Vagina (tissue), 2 donors: ENCODE results near the gene PDE9A.

Experiments used
- POLR2A ChIP-seq, 2 donors: fragments of 450-650 bp; IDR thresholded peaks; one replicate each; pipeline ENCODE4 v1.6.1; 2017; ENCODE audit warnings: antibody characterized with exemption in 2 of 2, mild to moderate bottlenecking in 2 of 2, moderate library complexity in 2 of 2
- POLR2AphosphoS5 ChIP-seq, 2 donors: sonication (generic); formaldehyde crosslinking; IDR thresholded peaks; one replicate each; pipeline ENCODE4 v1.9.0; 2017; ENCODE audit warnings: antibody characterized with exemption in 2 of 2, mild to moderate bottlenecking in 2 of 2, low read depth in 1 of 2; ENCODE audit not compliant: insufficient read depth in 1 of 2
- TF ChIP-seq, protein P1 (sequence below), 3 experiments: fragments of 450-650 bp in 2 of 3; fragments of 200-600 bp in 1 of 3; sonication (generic) in 1 of 3; IDR thresholded peaks; one replicate each; pipeline ENCODE4 v1.5.1; 2017 to 2019; ENCODE audit warnings: antibody characterized with exemption in 3 of 3, mild to moderate bottlenecking in 2 of 3, moderate library complexity in 2 of 3

DNA sequence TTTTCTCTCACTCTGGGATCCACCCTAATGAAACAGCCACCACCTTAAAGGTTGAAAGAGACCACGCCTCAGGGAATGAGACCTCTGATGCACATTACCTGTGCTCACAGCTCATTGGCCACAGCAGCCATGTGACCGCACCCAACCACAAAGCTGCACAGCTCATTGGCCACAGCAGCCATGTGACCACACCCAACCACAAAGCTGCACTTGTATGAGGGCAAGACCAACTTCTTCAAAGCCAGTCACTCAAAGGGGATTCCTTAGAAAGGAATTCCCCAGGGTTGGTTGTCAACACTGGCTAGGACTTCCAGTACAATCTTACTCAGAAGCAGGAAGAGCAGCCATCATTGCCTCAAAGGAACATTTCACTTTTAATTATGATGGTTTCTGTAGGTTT is 43.6 kb upstream of the PDE9A start:
- TF ChIP-seq, protein P1, sequence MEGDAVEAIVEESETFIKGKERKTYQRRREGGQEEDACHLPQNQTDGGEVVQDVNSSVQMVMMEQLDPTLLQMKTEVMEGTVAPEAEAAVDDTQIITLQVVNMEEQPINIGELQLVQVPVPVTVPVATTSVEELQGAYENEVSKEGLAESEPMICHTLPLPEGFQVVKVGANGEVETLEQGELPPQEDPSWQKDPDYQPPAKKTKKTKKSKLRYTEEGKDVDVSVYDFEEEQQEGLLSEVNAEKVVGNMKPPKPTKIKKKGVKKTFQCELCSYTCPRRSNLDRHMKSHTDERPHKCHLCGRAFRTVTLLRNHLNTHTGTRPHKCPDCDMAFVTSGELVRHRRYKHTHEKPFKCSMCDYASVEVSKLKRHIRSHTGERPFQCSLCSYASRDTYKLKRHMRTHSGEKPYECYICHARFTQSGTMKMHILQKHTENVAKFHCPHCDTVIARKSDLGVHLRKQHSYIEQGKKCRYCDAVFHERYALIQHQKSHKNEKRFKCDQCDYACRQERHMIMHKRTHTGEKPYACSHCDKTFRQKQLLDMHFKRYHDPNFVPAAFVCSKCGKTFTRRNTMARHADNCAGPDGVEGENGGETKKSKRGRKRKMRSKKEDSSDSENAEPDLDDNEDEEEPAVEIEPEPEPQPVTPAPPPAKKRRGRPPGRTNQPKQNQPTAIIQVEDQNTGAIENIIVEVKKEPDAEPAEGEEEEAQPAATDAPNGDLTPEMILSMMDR (IDR thresholded peaks at IDR 0.05) = no peak
- no peak for TF ChIP-seq POLR2A (IDR thresholded peaks at IDR 0.05)
- no peak for TF ChIP-seq POLR2AphosphoS5 (IDR thresholded peaks at IDR 0.05; ENCODE audit: insufficient read depth in 1 of 2, low read depth in 1 of 2)
